HEK293T (cell line): Measurements from ENCODE around the gene INTS3.

Source experiments
- ARNT ChIP-seq: fragments of 450-650 bp; IDR thresholded peaks from 2 replicates; pipeline ENCODE4 v1.6.1; 2017; ENCODE audit warnings: mild to moderate bottlenecking
- BHLHE40 ChIP-seq: fragments of 450-650 bp; IDR thresholded peaks from 2 replicates; pipeline ENCODE4 v1.6.1; 2016; ENCODE audit warnings: mild to moderate bottlenecking, moderate library complexity, borderline replicate concordance
- ELF4 ChIP-seq: fragments of 450-650 bp; IDR thresholded peaks from 2 replicates; pipeline ENCODE4 v1.6.1; 2017; ENCODE audit warnings: antibody characterized with exemption
- FOXK2 ChIP-seq: fragments of 450-650 bp; IDR thresholded peaks from 2 replicates; pipeline ENCODE4 v1.6.1; 2016; ENCODE audit warnings: mild to moderate bottlenecking
- HDGF ChIP-seq: fragments of 450-650 bp; IDR thresholded peaks from 2 replicates; pipeline ENCODE4 v1.6.1; 2017; ENCODE audit warnings: antibody characterized with exemption, borderline replicate concordance
- L3MBTL2 ChIP-seq: fragments of 450-650 bp; conservative IDR thresholded peaks from 2 replicates; pipeline ENCODE4 v1.6.1; 2016; ENCODE audit warnings: mild to moderate bottlenecking
- NFRKB ChIP-seq: fragments of 450-650 bp; IDR thresholded peaks from 2 replicates; pipeline ENCODE4 v1.6.1; 2016; ENCODE audit warnings: mild to moderate bottlenecking, moderate library complexity
- SP1 ChIP-seq: fragments of 450-650 bp; IDR thresholded peaks from 2 replicates; pipeline ENCODE4 v1.6.1; 2017
- TARDBP ChIP-seq: fragments of 450-650 bp; IDR thresholded peaks from 2 replicates; pipeline ENCODE4 v1.6.1; 2016
- TF ChIP-seq, protein P1 (sequence below): fragments of 450-650 bp; IDR thresholded peaks from 2 replicates; pipeline ENCODE4 v1.6.1; 2016

GRCh38 chr1:153749408-153750005 lies 21.7 kb downstream of the INTS3 start:
- no peak for TF ChIP-seq BHLHE40
- TF ChIP-seq, protein P1, sequence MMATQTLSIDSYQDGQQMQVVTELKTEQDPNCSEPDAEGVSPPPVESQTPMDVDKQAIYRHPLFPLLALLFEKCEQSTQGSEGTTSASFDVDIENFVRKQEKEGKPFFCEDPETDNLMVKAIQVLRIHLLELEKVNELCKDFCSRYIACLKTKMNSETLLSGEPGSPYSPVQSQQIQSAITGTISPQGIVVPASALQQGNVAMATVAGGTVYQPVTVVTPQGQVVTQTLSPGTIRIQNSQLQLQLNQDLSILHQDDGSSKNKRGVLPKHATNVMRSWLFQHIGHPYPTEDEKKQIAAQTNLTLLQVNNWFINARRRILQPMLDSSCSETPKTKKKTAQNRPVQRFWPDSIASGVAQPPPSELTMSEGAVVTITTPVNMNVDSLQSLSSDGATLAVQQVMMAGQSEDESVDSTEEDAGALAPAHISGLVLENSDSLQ = no peak
- no peak for TF ChIP-seq SP1
- TF ChIP-seq NFRKB = no peak
- TF ChIP-seq ARNT = no peak
- no peak for TF ChIP-seq ELF4
- 0 out of 2 replicates have a peak, but pooled peaks have one; percentile 85 for TF ChIP-seq HDGF
- TF ChIP-seq L3MBTL2 = no peak
- no peak for TF ChIP-seq TARDBP
- TF ChIP-seq FOXK2 = no peak
